ENCODE measurements around the gene NOSTRIN. TPM values are rescaled to one million over a fixed set of nuclear protein-coding genes. Genes with fewer than 3 reads are reported as not detected.

NOSTRIN gene
- total and polyA plus RNA-seq, 8 donors, result 25.7 to 45.3 (median 38.8) TPM

GRCh38 chr2:168816369-168816768 is 13.9 kb downstream of the NOSTRIN start:
- ATAC-seq, result no peak
- no peaks in the 10 kb centered on the region for H3K4me1 ChIP-seq
- TF ChIP-seq, protein P1, sequence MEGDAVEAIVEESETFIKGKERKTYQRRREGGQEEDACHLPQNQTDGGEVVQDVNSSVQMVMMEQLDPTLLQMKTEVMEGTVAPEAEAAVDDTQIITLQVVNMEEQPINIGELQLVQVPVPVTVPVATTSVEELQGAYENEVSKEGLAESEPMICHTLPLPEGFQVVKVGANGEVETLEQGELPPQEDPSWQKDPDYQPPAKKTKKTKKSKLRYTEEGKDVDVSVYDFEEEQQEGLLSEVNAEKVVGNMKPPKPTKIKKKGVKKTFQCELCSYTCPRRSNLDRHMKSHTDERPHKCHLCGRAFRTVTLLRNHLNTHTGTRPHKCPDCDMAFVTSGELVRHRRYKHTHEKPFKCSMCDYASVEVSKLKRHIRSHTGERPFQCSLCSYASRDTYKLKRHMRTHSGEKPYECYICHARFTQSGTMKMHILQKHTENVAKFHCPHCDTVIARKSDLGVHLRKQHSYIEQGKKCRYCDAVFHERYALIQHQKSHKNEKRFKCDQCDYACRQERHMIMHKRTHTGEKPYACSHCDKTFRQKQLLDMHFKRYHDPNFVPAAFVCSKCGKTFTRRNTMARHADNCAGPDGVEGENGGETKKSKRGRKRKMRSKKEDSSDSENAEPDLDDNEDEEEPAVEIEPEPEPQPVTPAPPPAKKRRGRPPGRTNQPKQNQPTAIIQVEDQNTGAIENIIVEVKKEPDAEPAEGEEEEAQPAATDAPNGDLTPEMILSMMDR (IDR thresholded peaks at IDR 0.05), result no peak

GRCh38 chr2:168819050-168819715 is 16.7 kb downstream of the NOSTRIN start:
- Histone ChIP-seq H3K4me3 (no peak overlapping the region), H3K4me1 (no peaks in the 10 kb centered on the region), H3K27me3 (no peaks in the 10 kb centered on the region), H3K36me3 (no peaks in the 10 kb centered on the region), H3K9me3 (no peaks in the 10 kb centered on the region), H3K27ac (no peak overlapping the region)
- intact Hi-C loops (cut with DNase I), result no loop called here
- DNase-seq (no peak), ATAC-seq (no peak)
- TF ChIP-seq, protein P1 (IDR thresholded peaks at IDR 0.05), result no peak

More at GRCh38 chr2:168816369-168816768, 13.9 kb downstream of the NOSTRIN start:
- H3K27me3 ChIP-seq, result no peaks in the 10 kb centered on the region
- H3K36me3 ChIP-seq, result no peaks in the 10 kb centered on the region
- H3K9me3 ChIP-seq, result no peaks in the 10 kb centered on the region
- no peak overlapping the region for H3K4me3 ChIP-seq
- intact Hi-C loops (cut with DNase I), result no loop called here
- no peak for DNase-seq
- no peak overlapping the region for H3K27ac ChIP-seq

- intact Hi-C loops (cut with DNase I), result no loop called here
- ATAC-seq (no peak), DNase-seq (no peak)
- no peaks in the 10 kb centered on the region for H3K36me3 ChIP-seq
- no peaks in the 10 kb centered on the region for H3K4me1 ChIP-seq
- no peaks in the 10 kb centered on the region for H3K27me3 ChIP-seq
- no peaks in the 10 kb centered on the region for H3K9me3 ChIP-seq
- TF ChIP-seq, protein P1 (IDR thresholded peaks at IDR 0.05), result no peak
- no peak overlapping the region for H3K27ac ChIP-seq
- H3K4me3 ChIP-seq, result no peak overlapping the region
These were observed 17.5 kb downstream of the NOSTRIN start for GRCh38 chr2:168819829-168820489.

GRCh38 chr2:168821577-168821976 is 19.1 kb downstream of the NOSTRIN start:
- Histone ChIP-seq H3K27ac (no peak overlapping the region), H3K4me3 (no peak overlapping the region), H3K4me1 (no peaks in the 10 kb centered on the region), H3K9me3 (no peaks in the 10 kb centered on the region), H3K36me3 (no peaks in the 10 kb centered on the region), H3K27me3 (no peaks in the 10 kb centered on the region)
- intact Hi-C loops (cut with DNase I), result no loop called here
- TF ChIP-seq, protein P1 (IDR thresholded peaks at IDR 0.05), result no peak
- no peak for DNase-seq
- no peak for ATAC-seq

DNA sequence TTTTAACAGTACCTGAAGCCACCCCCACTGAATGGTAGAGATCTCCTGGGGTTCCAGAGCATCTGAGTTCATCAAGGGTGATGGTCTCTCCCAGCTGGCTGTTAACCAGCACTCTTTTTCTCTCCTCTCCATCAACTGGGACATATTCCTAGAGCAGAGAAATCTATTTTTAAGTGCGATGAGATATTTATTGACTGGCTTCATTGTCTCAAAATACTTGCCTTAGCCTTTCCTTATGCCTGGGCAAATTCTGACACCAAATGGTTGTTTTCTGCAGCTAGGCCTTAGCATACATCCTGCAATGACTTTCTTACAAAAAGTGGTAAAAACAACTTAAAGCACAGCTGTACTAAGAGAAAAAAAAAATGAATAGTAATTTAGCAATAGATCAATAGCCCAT is 19.6 kb downstream of the NOSTRIN start:
- H3K9me3 ChIP-seq, result no peaks in the 10 kb centered on the region
- no peaks in the 10 kb centered on the region for H3K27me3 ChIP-seq
- intact Hi-C loops (cut with DNase I), result no loop called here
- no peak overlapping the region for H3K4me3 ChIP-seq
- TF ChIP-seq, protein P1 (IDR thresholded peaks at IDR 0.05), result no peak
- no peaks in the 10 kb centered on the region for H3K4me1 ChIP-seq
- no peaks in the 10 kb centered on the region for H3K36me3 ChIP-seq
- DNase-seq, result no peak
- H3K27ac ChIP-seq, result no peak overlapping the region
- ATAC-seq, result no peak
